HFF-Myc (cell line): ENCODE measurements around the gene SMARCA1.

Experiments used
- DNase-seq: peaks from one replicate; pipeline ENCODE4 v3.0.0-alpha.2; 2011; ENCODE audit warnings: low read depth; ENCODE audit errors: extremely low read depth
- H3K4me3 ChIP-seq: replicated peaks from 2 replicates; pipeline ENCODE4 v1.5.1; 2011; ENCODE audit warnings: low read depth, mild to moderate bottlenecking, control low read depth, low read length
- CTCF ChIP-seq: IDR thresholded peaks from 2 replicates; pipeline ENCODE4 v1.5.1; 2012; ENCODE audit warnings: mild to moderate bottlenecking, low read depth, low read length, control low read depth; ENCODE audit errors: missing control alignments

Gene SMARCA1

DNA sequence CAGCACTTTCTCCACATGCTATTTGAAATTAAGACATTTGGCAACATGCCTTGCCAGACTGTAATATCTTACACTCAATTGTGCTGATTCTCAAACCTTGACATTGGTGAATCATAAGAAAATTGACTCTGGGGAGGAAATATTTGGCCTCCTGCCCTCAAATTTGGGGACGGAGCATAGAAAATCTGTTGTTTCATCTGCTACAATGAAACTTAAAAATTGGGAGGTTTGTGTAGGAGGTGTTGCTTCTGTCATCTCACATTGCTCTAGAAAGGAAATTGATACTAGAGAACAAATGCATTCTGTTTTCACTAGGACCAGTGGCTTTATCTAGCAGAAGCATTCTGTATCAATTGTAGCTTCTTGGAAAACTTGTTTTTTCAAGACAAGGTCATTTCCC lies 22.1 kb upstream of the SMARCA1 start:
- no peak for DNase-seq
- TF ChIP-seq CTCF: no peak
- H3K4me3 ChIP-seq: no peak overlapping the region

GRCh38 chrX:129544780-129545179 lies 21.5 kb upstream of the SMARCA1 start:
- H3K4me3 ChIP-seq: no peak overlapping the region
- no peak for DNase-seq
- TF ChIP-seq CTCF: no peak

- no peak for DNase-seq
- H3K4me3 ChIP-seq: peak overlapping the region; percentile 60
- TF ChIP-seq CTCF: no peak
Observed at GRCh38 chrX:129540722-129541184, 17.5 kb upstream of the SMARCA1 start.

GRCh38 chrX:129540068-129540653 lies 16.9 kb upstream of the SMARCA1 start, which contains the start of gene OCRL:
OCRL (plus strand) TSS chrX:129540259; CDS start chrX:129540440, 181 bp downstream.
- TF ChIP-seq CTCF: peak; percentile 55
- peak within 1 kb of the TSS; percentile 60 for H3K4me3 ChIP-seq
- no peak for DNase-seq

GRCh38 chrX:129534816-129535578 lies 11.7 kb upstream of the SMARCA1 start:
- DNase-seq: no peak
- no peak for TF ChIP-seq CTCF
- H3K4me3 ChIP-seq: no peak overlapping the region

DNA sequence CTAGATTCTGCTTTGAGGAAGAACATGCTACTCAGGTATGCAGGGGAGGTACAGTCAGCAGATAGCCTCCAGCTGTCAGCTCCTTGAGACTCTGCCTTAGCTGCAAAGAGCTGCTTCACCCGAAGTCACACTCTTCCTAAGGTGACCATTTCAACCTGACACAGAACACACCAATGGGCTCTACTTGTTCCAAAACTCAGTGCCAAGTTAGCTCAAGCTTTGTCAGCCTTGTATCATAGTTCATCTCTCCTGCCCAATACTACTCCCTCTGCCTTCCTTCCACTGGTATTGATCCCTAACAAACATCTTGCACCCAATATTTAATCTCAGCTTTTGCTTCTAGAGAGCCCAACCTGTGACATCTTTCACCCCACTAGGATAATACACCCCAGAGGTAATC lies 7.8 kb upstream of the SMARCA1 start:
- H3K4me3 ChIP-seq: no peak overlapping the region
- TF ChIP-seq CTCF: no peak
- DNase-seq: no peak
